Endothelial cell (in vitro differentiated cells): Measurements from ENCODE around the gene CYTH1. TPM values are rescaled to one million over a fixed set of nuclear protein-coding genes. Genes with fewer than 3 reads are reported as not detected.

Source experiments
- DNase-seq: peaks from one replicate; pipeline ENCODE4 v3.0.0; 2021; ENCODE audit warnings: low spot score
- H3K27ac Mint-ChIP-seq: one replicate; pipeline ENCODE4 v1.8.0; 2021; ENCODE audit warnings: mixed read lengths, inconsistent platforms; ENCODE audit not compliant: unreplicated experiment
- H3K27me3 Mint-ChIP-seq: one replicate; pipeline ENCODE4 v1.8.0; 2021; ENCODE audit warnings: mild to moderate bottlenecking, moderate library complexity, mixed read lengths, inconsistent platforms; ENCODE audit not compliant: unreplicated experiment
- H3K36me3 Mint-ChIP-seq: one replicate; pipeline ENCODE4 v1.8.0; 2021; ENCODE audit warnings: mild to moderate bottlenecking, low read depth, mixed read lengths, inconsistent platforms; ENCODE audit not compliant: unreplicated experiment
- H3K4me1 Mint-ChIP-seq: one replicate; pipeline ENCODE4 v1.8.0; 2021; ENCODE audit warnings: mild to moderate bottlenecking, mixed read lengths, inconsistent platforms; ENCODE audit not compliant: unreplicated experiment
- H3K4me3 Mint-ChIP-seq: one replicate; pipeline ENCODE4 v1.8.0; 2021; ENCODE audit warnings: mild to moderate bottlenecking, mixed read lengths, inconsistent platforms; ENCODE audit not compliant: unreplicated experiment
- H3K9me3 Mint-ChIP-seq: one replicate; pipeline ENCODE4 v1.8.0; 2021; ENCODE audit warnings: mixed read lengths, inconsistent platforms; ENCODE audit not compliant: unreplicated experiment
- total RNA-seq: library from RNA; stranded (reverse); fragmentation: NEBNext Ultra II Directional; extraction: Animal tissue kit (Norgen Biotek cat#: 25700); gene quantifications from one replicate; pipeline ENCODE4 v1.2.1, GENCODE V29; 2021; ENCODE audit not compliant: unreplicated experiment
- TF ChIP-seq, protein P1 (sequence below): fragments of 200-600 bp; sonication (generic); IDR thresholded peaks from one replicate; pipeline ENCODE4 v1.5.0; 2021; ENCODE audit warnings: antibody characterized with exemption; ENCODE audit not compliant: unreplicated experiment

The CYTH1 gene
- total RNA-seq, 1 donor from 2014 or later = 73.3 TPM

- H3K27me3 Mint-ChIP-seq = peaks cover 9% of the 10 kb centered on the region
- peaks cover 45% of the 10 kb centered on the region for H3K36me3 Mint-ChIP-seq
- peaks cover 31% of the 10 kb centered on the region for H3K4me1 Mint-ChIP-seq
- DNase-seq = no peak
- no peak overlapping the region for H3K27ac Mint-ChIP-seq
- TF ChIP-seq, protein P1, sequence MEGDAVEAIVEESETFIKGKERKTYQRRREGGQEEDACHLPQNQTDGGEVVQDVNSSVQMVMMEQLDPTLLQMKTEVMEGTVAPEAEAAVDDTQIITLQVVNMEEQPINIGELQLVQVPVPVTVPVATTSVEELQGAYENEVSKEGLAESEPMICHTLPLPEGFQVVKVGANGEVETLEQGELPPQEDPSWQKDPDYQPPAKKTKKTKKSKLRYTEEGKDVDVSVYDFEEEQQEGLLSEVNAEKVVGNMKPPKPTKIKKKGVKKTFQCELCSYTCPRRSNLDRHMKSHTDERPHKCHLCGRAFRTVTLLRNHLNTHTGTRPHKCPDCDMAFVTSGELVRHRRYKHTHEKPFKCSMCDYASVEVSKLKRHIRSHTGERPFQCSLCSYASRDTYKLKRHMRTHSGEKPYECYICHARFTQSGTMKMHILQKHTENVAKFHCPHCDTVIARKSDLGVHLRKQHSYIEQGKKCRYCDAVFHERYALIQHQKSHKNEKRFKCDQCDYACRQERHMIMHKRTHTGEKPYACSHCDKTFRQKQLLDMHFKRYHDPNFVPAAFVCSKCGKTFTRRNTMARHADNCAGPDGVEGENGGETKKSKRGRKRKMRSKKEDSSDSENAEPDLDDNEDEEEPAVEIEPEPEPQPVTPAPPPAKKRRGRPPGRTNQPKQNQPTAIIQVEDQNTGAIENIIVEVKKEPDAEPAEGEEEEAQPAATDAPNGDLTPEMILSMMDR = no peak
- no peak overlapping the region for H3K4me3 Mint-ChIP-seq
- H3K9me3 Mint-ChIP-seq = no peaks in the 10 kb centered on the region
Observed at GRCh38 chr17:78797213-78797612, 15.1 kb upstream of the CYTH1 start.

- Mint-ChIP-seq H3K9me3 (no peaks in the 10 kb centered on the region), H3K36me3 (peaks cover 50% of the 10 kb centered on the region), H3K4me1 (peaks cover 31% of the 10 kb centered on the region), H3K27ac (peak overlapping the region; percentile 77), H3K4me3 (peak overlapping the region; percentile 75), H3K27me3 (peaks cover 9% of the 10 kb centered on the region)
- DNase-seq = no peak
- TF ChIP-seq, protein P1 = no peak
Observed at GRCh38 chr17:78796517-78796900, 14.4 kb upstream of the CYTH1 start.

DNA sequence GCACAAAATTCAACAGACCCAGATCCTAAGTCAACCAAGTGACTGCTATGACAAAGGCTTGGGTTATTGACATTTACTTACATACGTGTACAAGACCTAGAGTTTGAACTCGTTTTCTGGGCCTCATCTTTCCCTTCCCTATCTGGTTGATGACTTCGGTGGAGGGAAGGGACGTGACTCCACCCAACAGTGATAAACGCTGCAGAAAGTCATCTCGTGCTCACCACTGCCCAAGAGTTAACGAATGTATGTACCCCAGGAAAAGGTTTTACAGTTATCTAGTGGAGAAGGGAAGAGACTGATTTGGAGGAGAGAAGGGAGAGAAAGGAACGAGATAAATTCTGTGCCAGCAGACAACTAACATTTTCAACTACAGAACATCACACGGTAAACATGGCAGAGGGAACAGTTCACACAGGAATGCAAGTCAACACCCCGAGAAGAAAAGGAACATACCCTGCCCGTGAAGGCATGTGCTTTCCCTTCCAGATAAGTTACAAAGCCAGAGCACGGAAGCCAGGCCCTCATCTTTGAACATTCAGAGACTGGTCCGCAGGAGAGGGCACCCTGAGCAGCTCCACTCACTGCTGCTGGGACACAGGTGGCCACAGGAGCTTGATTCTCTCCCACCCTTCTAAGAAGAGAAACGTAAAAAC lies 13.9 kb upstream of the CYTH1 start:
- H3K27ac Mint-ChIP-seq = peak overlapping the region; percentile 77
- peaks cover 31% of the 10 kb centered on the region for H3K4me1 Mint-ChIP-seq
- H3K9me3 Mint-ChIP-seq = no peaks in the 10 kb centered on the region
- DNase-seq = no peak
- TF ChIP-seq, protein P1 = no peak
- peaks cover 7% of the 10 kb centered on the region for H3K27me3 Mint-ChIP-seq
- no peak overlapping the region for H3K4me3 Mint-ChIP-seq
- peaks cover 52% of the 10 kb centered on the region for H3K36me3 Mint-ChIP-seq

- Mint-ChIP-seq H3K27me3 (peaks cover 5% of the 10 kb centered on the region), H3K27ac (no peak overlapping the region), H3K4me1 (peaks cover 28% of the 10 kb centered on the region), H3K9me3 (no peaks in the 10 kb centered on the region), H3K36me3 (peaks cover 52% of the 10 kb centered on the region), H3K4me3 (no peak overlapping the region)
- DNase-seq = no peak
- TF ChIP-seq, protein P1 = no peak
Observed at GRCh38 chr17:78794864-78795640, 13.0 kb upstream of the CYTH1 start.

- Mint-ChIP-seq H3K27ac (no peak overlapping the region), H3K4me3 (peak overlapping the region; percentile 17), H3K27me3 (peaks cover 5% of the 10 kb centered on the region), H3K4me1 (peaks cover 26% of the 10 kb centered on the region), H3K36me3 (peaks cover 52% of the 10 kb centered on the region), H3K9me3 (no peaks in the 10 kb centered on the region)
- TF ChIP-seq, protein P1 = no peak
- no peak for DNase-seq
Observed at GRCh38 chr17:78794399-78794798, 12.3 kb upstream of the CYTH1 start.
